Esophagus muscularis mucosa (tissue), 4 donors: ENCODE results near the gene HOPX.

Experiments
- EP300 ChIP-seq: sonication (generic); formaldehyde crosslinking; IDR thresholded peaks from one replicate; pipeline ENCODE4 v1.6.1; 2017; ENCODE audit warnings: antibody characterized with exemption
- POLR2A ChIP-seq: fragments of 450-650 bp; IDR thresholded peaks from one replicate; pipeline ENCODE4 v1.6.1; 2017; ENCODE audit warnings: antibody characterized with exemption, moderate library complexity, mild to moderate bottlenecking, low read depth
- POLR2AphosphoS5 ChIP-seq, 2 donors: sonication (generic); formaldehyde crosslinking; IDR thresholded peaks; one replicate each; pipeline ENCODE4 v1.6.1; 2017; ENCODE audit warnings: antibody characterized with exemption in 2 of 2
- TF ChIP-seq, protein P1 (sequence below), 3 experiments: fragments of 200-600 bp in 2 of 3; fragments of 450-650 bp in 1 of 3; sonication (generic) in 2 of 3; IDR thresholded peaks; one replicate each; pipeline ENCODE4 v1.5.1; 2017 to 2019; ENCODE audit warnings: antibody characterized with exemption in 3 of 3, mild to moderate bottlenecking in 2 of 3, moderate library complexity in 1 of 3

GRCh38 chr4:56652196-56652595, 28.9 kb downstream of the HOPX start:
- TF ChIP-seq, protein P1, sequence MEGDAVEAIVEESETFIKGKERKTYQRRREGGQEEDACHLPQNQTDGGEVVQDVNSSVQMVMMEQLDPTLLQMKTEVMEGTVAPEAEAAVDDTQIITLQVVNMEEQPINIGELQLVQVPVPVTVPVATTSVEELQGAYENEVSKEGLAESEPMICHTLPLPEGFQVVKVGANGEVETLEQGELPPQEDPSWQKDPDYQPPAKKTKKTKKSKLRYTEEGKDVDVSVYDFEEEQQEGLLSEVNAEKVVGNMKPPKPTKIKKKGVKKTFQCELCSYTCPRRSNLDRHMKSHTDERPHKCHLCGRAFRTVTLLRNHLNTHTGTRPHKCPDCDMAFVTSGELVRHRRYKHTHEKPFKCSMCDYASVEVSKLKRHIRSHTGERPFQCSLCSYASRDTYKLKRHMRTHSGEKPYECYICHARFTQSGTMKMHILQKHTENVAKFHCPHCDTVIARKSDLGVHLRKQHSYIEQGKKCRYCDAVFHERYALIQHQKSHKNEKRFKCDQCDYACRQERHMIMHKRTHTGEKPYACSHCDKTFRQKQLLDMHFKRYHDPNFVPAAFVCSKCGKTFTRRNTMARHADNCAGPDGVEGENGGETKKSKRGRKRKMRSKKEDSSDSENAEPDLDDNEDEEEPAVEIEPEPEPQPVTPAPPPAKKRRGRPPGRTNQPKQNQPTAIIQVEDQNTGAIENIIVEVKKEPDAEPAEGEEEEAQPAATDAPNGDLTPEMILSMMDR (IDR thresholded peaks at IDR 0.05), result no peak
- TF ChIP-seq POLR2A (no peak), POLR2AphosphoS5 (IDR thresholded peaks at IDR 0.05) (no peak), EP300 (no peak)
